HL-60 (cell line): ENCODE results near the gene AMZ2.

Experiments
- DNase-seq, 2 experiments: peaks; one replicate each; pipeline ENCODE4 v3.0.0-alpha.2; 2010 to 2020; ENCODE audit warnings: low read depth in 1 of 2, low spot score in 1 of 2
- H3K27ac ChIP-seq: fragments of 250-450 bp; sonication (Bioruptor Pico); replicated peaks from 2 replicates; pipeline ENCODE4 v1.5.1; 2020; ENCODE audit warnings: mild to moderate bottlenecking, moderate library complexity
- H3K27me3 ChIP-seq: fragments of 250-450 bp; sonication (Bioruptor Pico); 2 replicates; pipeline ENCODE4 v1.5.1; 2021; ENCODE audit warnings: mild to moderate bottlenecking, moderate library complexity; ENCODE audit not compliant: insufficient read depth, poor library complexity, severe bottlenecking
- H3K4me3 ChIP-seq: replicated peaks from 2 replicates; pipeline ENCODE4 v1.5.1; 2011; ENCODE audit warnings: mild to moderate bottlenecking, control low read depth, low read length; ENCODE audit not compliant: insufficient read depth
- GABPA ChIP-seq: IDR thresholded peaks from 2 replicates; pipeline ENCODE4 v1.6.1; 2012; ENCODE audit warnings: low read depth
- POLR2AphosphoS5 ChIP-seq: IDR thresholded peaks from 2 replicates; pipeline ENCODE4 v1.6.1; 2012; ENCODE audit warnings: low read depth
- REST ChIP-seq: IDR thresholded peaks from 2 replicates; pipeline ENCODE4 v1.6.1; 2012; ENCODE audit warnings: low read depth; ENCODE audit not compliant: insufficient replicate concordance
- SPI1 ChIP-seq: IDR thresholded peaks from 2 replicates; pipeline ENCODE4 v1.6.1; 2012; ENCODE audit warnings: low read depth, mild to moderate bottlenecking, borderline replicate concordance
- TF ChIP-seq, protein P1 (sequence below): IDR thresholded peaks from one replicate; pipeline ENCODE4 v1.5.1; 2011; ENCODE audit warnings: low read length, control low read depth, inconsistent platforms; ENCODE audit not compliant: insufficient read depth

The AMZ2 gene

DNA sequence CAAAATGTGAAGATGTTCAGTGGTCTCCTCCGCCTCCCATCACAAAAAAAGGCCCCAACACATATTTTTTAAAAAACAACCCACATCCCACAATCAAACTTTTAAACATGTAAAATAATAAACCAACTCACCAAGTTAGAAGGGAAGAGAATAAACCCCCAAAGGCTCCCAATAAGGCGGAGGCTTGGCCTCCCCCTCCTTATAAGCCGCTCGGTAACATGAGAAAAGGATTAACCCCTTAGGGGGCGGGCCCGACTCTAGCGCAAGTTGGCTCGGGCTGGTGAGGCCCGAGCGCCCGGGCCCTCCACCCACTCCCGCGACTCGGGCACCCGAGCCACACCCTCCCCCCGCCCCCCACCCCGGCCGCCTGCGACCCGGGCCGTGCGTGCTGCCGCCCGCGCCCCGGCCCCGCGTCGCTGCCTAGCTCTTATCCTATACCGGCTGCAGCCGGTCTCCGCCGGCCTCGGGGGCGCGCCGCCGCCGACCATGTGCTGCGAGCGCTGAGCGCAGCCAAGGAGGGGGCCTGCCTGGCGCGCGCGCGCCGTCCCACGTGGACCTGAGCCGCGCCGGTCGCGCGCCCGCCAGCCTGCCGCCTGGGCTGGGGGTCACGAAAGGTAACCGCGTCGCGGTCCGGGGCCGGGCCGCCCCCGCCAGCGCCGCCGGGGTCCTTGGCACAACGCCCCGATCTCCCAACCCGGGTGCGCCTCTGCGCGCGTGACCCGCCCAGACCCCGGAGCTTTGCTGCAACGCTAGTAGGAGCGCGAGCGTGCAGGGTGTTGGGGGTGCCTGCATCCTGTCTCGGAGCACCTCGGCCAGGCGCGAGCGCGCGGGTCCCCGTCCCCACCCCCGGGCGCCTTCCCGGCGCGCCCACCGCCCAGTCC, 43.4 kb downstream of the AMZ2 start, which contains the start of the genes ARSG and SLC16A6:
Gene ARSG (plus strand): TSS at position 541 of the 881 bp plus-strand sequence. CDS start 15,999 bp downstream, outside the sequence.
Gene SLC16A6 (minus strand): TSS at position 173 of the 881 bp plus-strand sequence. CDS start 12,807 bp downstream, outside the sequence.
- Histone ChIP-seq H3K27me3 (no peaks in the 10 kb centered on the region), H3K4me3 (peak within 1 kb of the TSS; percentile 59), H3K27ac (peak within 1 kb of the TSS; percentile 90)
- TF ChIP-seq SPI1 (no peak), POLR2AphosphoS5 (no peak), GABPA (no peak), REST (no peak)
- TF ChIP-seq, protein P1, sequence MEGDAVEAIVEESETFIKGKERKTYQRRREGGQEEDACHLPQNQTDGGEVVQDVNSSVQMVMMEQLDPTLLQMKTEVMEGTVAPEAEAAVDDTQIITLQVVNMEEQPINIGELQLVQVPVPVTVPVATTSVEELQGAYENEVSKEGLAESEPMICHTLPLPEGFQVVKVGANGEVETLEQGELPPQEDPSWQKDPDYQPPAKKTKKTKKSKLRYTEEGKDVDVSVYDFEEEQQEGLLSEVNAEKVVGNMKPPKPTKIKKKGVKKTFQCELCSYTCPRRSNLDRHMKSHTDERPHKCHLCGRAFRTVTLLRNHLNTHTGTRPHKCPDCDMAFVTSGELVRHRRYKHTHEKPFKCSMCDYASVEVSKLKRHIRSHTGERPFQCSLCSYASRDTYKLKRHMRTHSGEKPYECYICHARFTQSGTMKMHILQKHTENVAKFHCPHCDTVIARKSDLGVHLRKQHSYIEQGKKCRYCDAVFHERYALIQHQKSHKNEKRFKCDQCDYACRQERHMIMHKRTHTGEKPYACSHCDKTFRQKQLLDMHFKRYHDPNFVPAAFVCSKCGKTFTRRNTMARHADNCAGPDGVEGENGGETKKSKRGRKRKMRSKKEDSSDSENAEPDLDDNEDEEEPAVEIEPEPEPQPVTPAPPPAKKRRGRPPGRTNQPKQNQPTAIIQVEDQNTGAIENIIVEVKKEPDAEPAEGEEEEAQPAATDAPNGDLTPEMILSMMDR: no peak
- peak; percentile 76 to 86 for DNase-seq

DNA sequence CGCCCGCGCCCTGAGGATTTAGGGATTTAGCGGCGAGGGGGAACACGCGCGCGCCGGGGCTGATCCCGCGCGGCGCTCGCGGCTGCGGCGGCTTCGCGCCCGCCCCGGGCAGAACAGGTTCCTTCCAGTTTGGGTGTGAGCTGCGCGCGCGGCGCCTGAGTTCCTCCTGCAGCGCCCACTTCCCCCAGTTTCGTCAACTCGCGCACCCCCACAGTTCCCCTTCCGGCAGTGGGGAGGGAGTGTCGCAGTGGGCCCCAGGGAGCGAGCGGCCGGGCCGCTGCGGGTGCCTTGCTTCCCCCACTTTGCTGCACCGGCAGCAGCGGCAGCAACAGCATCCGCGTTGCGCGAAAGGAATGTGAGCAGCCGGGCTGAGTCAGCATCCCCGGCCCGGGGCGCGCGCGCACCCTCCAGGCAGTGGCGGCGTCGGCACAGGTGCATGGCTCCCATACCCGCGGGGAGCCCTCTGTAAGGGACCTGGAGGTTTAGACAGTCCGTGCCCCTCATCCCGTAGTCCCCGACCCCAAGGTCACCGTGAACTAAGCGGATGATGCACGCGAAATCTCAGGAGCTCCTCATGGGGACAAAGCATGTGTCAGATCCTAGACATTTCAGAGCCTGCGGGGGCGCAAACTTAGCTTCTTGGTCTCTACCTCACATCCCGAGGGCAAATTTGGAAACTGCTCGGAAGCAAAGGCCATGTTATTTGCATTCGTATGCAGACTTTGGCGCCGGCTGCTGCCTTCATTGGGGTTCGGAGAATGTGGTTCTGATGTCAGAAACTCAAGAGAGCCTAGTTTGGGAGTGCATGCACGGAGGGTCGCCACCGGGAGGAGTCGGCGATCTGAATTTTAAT, 44.2 kb downstream of the AMZ2 start:
- peak overlapping the region; percentile 47 for H3K4me3 ChIP-seq
- no peaks in the 10 kb centered on the region for H3K27me3 ChIP-seq
- peak; percentile 71 for TF ChIP-seq GABPA
- TF ChIP-seq POLR2AphosphoS5: peak; percentile 86
- TF ChIP-seq, protein P1: no peak
- no peak for TF ChIP-seq REST
- peak; percentile 95 for TF ChIP-seq SPI1
- peak overlapping the region; percentile 90 for H3K27ac ChIP-seq
- peak; percentile 98 to 99 for DNase-seq

GRCh38 chr17:68292689-68293040, 44.8 kb downstream of the AMZ2 start:
- no peak for DNase-seq
- no peaks in the 10 kb centered on the region for H3K27me3 ChIP-seq
- peak overlapping the region; percentile 47 for H3K4me3 ChIP-seq
- TF ChIP-seq, protein P1: no peak
- no peak for TF ChIP-seq REST
- no peak for TF ChIP-seq GABPA
- no peak for TF ChIP-seq POLR2AphosphoS5
- TF ChIP-seq SPI1: no peak
- peak overlapping the region; percentile 77 for H3K27ac ChIP-seq
